Frontal cortex (tissue), 1 donor: ENCODE measurements around the gene LAIR1. TPM values are rescaled to one million over a fixed set of nuclear protein-coding genes. Genes with fewer than 3 reads are reported as not detected.

Experiments
- total RNA-seq: library from RNA; depleted of rRNA; stranded (reverse); fragments of >200 nt; gene quantifications from one replicate; pipeline ENCODE4 v1.2.3, GENCODE V29; 2014

The LAIR1 gene
- total RNA-seq, 1 donor from 2014 or later, result 1.6 TPM

Other genes with a start within 250 kb of the LAIR1 start
- 6.5 TPM for gene TFPT, start 249.3 kb downstream of the LAIR1 start, total RNA-seq
- gene PRPF31, start 249.2 kb downstream of the LAIR1 start, total RNA-seq, result 25.3 TPM
- 3.7 TPM for gene CNOT3, start 227.2 kb downstream of the LAIR1 start, total RNA-seq
- gene LENG1, start 205.2 kb downstream of the LAIR1 start, total RNA-seq, result 7.3 TPM
- gene TMC4, start 191.8 kb downstream of the LAIR1 start, total RNA-seq, result not detected
- gene MBOAT7, start 175.4 kb downstream of the LAIR1 start, total RNA-seq, result 18.3 TPM
- 33.4 TPM for gene TSEN34, start 173.6 kb downstream of the LAIR1 start, total RNA-seq
- gene RPS9, start 164.1 kb downstream of the LAIR1 start, total RNA-seq, result 2,066 TPM
- not detected for gene LILRB3, start 141.9 kb downstream of the LAIR1 start, total RNA-seq
- under 0.01 TPM for gene LILRA6, start 122.1 kb downstream of the LAIR1 start, total RNA-seq
- gene LILRB5, start 107.7 kb downstream of the LAIR1 start, total RNA-seq, result under 0.01 TPM
- gene LILRB2, start 83.8 kb downstream of the LAIR1 start, total RNA-seq, result not detected
- 0.82 TPM for gene LILRA5, start 51.8 kb downstream of the LAIR1 start, total RNA-seq
- under 0.01 TPM for gene LILRA4, start 25.8 kb downstream of the LAIR1 start, total RNA-seq
- gene TTYH1, start 50.5 kb upstream of the LAIR1 start, total RNA-seq, result 65.2 TPM
- 17.1 TPM for gene LENG8, start 84.3 kb upstream of the LAIR1 start, total RNA-seq
- gene LENG9, start 98.8 kb upstream of the LAIR1 start, total RNA-seq, result 4.5 TPM
- gene CDC42EP5, start 108.4 kb upstream of the LAIR1 start, total RNA-seq, result 4.1 TPM
- 0.82 TPM for gene LAIR2, start 137.9 kb upstream of the LAIR1 start, total RNA-seq
- gene LILRA2, start 208.9 kb upstream of the LAIR1 start, total RNA-seq, result under 0.01 TPM
- not detected for gene LILRA1, start 228.7 kb upstream of the LAIR1 start, total RNA-seq